Astrocyte (in vitro differentiated cells and primary cell): Measurements from ENCODE around the gene SHISA9.

Experiments used
- CTCF ChIP-seq: IDR thresholded peaks from 2 replicates; pipeline ENCODE4 v1.5.1; 2011; ENCODE audit warnings: low read depth, mild to moderate bottlenecking, inconsistent platforms, low read length, moderate library complexity; ENCODE audit not compliant: insufficient read depth
- EZH2 ChIP-seq: IDR thresholded peaks from 2 replicates; pipeline ENCODE4 v1.6.1; 2012; ENCODE audit warnings: mild to moderate bottlenecking, low read length, inconsistent platforms; ENCODE audit not compliant: insufficient read depth

GRCh38 chr16:13139661-13140241 lies 238.4 kb downstream of the SHISA9 start:
- TF ChIP-seq CTCF = no peak
- TF ChIP-seq EZH2 = no peak
